Measurements from ENCODE around the gene PTGDR. TPM values are rescaled to one million over a fixed set of nuclear protein-coding genes. Genes with fewer than 3 reads are reported as not detected.

The PTGDR gene
- total RNA-seq, 4 donors from 2014 or later, result 1.0 to 3.0 (median 1.9) TPM

DNA sequence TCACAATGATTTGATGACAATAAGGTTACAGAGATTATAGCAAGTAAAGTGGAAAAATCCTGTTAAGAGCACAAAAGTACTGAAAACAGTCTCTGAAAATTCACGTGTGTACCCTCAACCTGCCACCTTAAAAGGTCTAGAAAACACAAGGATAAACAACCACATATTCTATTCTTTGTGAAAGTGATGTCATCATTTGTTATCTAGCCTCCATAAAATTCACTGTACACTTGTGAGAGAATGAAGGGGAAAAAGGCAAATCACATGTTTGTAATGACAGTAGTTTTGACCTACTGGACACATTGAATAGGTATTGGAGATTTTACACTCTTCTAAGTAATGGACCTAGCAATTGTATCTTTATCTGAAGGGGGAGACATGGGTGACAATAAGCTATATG lies 4.0 kb downstream of the PTGDR start:
- TF ChIP-seq, protein P1, sequence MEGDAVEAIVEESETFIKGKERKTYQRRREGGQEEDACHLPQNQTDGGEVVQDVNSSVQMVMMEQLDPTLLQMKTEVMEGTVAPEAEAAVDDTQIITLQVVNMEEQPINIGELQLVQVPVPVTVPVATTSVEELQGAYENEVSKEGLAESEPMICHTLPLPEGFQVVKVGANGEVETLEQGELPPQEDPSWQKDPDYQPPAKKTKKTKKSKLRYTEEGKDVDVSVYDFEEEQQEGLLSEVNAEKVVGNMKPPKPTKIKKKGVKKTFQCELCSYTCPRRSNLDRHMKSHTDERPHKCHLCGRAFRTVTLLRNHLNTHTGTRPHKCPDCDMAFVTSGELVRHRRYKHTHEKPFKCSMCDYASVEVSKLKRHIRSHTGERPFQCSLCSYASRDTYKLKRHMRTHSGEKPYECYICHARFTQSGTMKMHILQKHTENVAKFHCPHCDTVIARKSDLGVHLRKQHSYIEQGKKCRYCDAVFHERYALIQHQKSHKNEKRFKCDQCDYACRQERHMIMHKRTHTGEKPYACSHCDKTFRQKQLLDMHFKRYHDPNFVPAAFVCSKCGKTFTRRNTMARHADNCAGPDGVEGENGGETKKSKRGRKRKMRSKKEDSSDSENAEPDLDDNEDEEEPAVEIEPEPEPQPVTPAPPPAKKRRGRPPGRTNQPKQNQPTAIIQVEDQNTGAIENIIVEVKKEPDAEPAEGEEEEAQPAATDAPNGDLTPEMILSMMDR (IDR thresholded peaks at IDR 0.05; ENCODE audit: low read depth), result no peak

DNA sequence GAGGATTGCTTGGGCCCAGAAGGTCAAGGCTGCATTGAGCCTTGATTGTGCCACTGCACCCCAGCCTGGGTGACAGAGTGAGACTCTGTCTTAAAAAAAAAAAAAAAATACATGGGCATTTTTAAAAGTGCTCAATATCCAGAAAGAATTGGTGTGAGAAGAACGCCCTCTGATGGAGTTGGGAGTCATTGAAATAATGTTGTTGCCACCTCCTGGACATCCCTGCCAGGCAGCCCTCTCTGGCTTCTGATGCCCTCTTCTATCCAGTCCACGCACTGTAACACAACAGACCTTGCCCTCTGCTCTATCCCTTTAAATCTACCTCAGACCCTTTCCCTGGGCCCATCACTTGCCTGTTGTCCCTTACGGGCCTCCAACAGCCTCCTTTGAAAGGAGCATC lies 4.9 kb downstream of the PTGDR start:
- TF ChIP-seq, protein P1 (IDR thresholded peaks at IDR 0.05; ENCODE audit: low read depth), result no peak

DNA sequence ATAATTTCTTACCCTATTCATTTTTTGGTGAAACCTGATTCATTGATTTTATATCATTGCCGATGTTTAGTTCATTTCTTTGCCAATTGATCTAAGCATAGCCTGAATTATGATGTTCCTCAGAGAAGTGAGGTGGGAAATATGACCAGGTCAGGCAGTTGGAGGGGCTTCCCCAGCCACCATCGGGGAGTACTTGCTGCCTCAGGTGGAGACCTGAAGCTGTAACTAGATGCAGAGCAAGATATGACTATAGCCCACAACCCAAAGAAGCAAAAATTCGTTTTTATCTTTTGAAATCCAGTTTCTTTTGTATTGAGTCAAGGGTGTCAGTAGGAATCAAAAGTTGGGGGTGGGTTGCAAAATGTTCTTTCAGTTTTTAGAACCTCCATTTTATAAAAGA lies 7.9 kb downstream of the PTGDR start:
- TF ChIP-seq, protein P1 (IDR thresholded peaks at IDR 0.05; ENCODE audit: low read depth), result no peak

DNA sequence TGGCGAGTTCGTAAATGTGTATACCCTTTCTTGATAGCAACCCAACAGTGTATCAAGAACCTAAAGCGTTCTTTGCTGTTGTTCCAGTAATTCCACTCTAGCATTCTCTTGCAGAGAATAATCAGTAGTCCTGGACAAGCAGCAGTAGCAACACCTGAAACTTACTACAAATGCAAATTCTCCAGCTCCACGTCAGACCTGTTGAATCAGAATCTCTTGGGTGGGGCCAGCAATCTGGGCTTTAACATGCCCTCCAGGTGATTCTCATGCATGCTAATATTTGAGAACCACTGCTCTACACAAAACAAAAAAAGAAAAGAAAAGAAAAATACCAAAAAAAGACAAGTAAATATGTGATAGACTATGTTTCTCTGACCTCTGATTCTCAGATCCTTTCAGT lies 10.1 kb downstream of the PTGDR start:
- TF ChIP-seq, protein P1 (IDR thresholded peaks at IDR 0.05; ENCODE audit: low read depth), result no peak

DNA sequence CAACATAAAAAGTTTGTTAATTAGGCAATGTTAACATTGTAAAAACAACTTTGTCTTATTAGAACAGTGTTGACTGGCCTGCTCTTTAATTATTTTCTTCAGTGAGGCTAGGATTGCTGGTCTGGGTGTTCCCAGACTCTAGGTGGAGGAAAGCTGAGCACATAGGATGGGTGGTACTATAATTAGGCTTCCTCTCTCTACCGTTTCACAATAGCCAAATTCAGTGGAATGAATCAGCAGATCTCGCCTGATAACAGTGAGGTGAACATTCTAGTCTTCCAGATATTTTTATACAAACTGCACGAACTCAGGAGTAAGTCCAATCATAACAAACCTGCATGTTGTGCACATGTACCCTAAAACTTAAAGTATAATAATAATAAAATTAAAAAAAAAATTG lies 11.9 kb downstream of the PTGDR start:
- TF ChIP-seq, protein P1 (IDR thresholded peaks at IDR 0.05; ENCODE audit: low read depth), result no peak

DNA sequence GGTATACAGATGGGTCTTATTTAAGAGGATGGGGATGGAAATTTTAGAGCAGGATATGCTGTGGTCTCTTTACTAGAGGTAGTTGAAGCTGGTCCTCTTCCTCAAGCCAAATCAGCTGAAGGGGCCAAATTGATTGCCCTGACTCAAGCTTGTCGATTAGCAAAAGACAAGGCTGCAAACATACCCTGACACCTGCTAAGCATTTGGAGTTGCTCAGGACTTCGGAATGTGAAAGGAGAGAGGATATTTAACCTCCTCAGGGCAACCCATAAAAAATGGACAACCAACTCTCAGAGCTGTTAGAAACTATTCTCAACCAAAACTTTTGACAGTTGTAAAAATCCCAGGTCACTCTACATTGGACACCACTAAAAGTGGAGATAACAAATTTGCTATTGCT lies 15.6 kb downstream of the PTGDR start:
- TF ChIP-seq, protein P1 (IDR thresholded peaks at IDR 0.05; ENCODE audit: low read depth), result no peak

DNA sequence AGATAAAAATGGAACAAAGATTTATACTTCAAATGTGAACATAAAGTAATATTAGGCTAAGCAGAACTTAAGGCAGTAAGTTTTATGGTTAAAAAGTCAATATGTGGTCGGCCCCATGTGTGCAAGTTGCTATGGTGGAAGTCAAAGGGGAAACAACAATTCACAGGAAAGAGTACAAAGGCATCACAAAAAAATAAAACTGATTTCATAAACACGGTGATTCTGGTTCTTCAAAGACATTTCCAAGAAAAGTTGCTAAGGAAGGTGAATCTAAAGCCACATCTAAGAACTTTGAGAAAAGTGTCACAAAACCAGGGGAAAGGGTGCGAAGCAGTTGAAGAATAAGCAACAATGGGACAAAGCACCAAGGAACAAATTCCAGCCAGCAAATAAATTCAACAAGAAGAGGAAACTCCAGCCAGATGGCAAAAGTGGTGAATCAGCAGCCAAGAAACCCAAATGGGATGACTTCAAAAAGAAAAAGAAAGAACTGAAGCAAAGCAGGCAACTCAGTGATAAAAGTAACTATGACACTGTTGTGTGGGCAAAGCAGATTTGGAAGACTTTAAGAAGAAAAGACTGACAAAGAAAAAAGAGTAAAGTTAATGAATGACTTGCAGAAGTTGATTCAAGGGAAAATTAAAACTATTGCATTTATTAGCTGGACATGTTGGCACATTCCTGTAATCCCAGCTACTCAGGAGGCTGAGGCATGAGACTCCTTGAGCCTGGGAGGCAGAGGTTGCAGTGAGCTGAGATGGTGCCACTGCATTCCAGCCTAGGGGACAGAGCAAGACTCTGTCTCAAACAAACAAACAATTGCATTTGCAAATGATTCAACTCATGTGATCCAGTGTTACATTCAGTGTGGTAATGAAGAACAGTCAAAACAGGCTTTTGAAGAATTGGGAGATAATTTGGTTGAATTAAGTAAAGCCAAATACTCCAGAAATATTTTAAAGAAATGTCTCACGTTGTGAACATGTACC lies 19.5 kb downstream of the PTGDR start:
- TF ChIP-seq, protein P1 (IDR thresholded peaks at IDR 0.05; ENCODE audit: low read depth), result no peak

All from subcutaneous adipose tissue (tissue), 4 donors.